ENCODE measurements around the gene CWC22. TPM values are rescaled to one million over a fixed set of nuclear protein-coding genes. Genes with fewer than 3 reads are reported as not detected.
A peak's percentile ranks its signal among the peaks of the same experiment; 100 is the strongest.

Gene CWC22
- total RNA-seq, 1 experiment from 2014 or later = 7.2 TPM

DNA sequence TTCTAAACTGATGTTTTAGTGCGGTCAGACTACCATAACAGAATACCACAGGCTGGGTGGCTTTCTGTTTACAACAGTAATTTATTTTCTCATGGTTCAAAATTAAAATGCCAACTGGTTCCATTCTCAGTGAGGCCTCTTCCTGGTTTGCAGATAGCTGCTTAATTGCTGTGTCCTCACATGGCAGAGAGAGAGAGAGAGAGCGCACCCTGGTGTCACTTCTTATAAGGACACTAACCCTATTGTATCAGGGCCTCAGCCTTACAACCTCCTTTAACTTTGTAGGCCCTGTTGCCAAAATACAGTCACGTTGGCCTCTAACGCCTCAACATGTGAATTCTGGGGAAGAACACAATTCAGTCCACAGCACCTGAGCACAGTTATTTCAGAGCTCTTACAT is 108.2 kb downstream of the CWC22 start:
- peak; percentile 72 for DNase-seq (ENCODE audit: low spot score)

Small RNA genes within 50 kb of the gene (small RNA-seq; reads per million reads assigned to genes)
- gene RF00416 = not detected

Other genes starting within 250 kb of the CWC22 start
- gene ZNF385B, start 145.7 kb downstream of the CWC22 start, total RNA-seq (2014; rRNA removed; shearing (Covaris generic)) = not detected in 2 replicates

Measured in HT-29 (cell line).